OCI-M2 (cell line): Measurements from ENCODE around the gene JMJD1C.
"Not testable (repeated sequence)": the region's sequence is repeated elsewhere in the genome, so short reads cannot be mapped to it uniquely, and the experiment has no call there.

Source experiments
- DNase-seq: peaks from one replicate; lab custom pipeline; 2025; ENCODE audit not compliant: unreplicated experiment; lab: John Stamatoyannopoulos, UW

The JMJD1C gene

DNA sequence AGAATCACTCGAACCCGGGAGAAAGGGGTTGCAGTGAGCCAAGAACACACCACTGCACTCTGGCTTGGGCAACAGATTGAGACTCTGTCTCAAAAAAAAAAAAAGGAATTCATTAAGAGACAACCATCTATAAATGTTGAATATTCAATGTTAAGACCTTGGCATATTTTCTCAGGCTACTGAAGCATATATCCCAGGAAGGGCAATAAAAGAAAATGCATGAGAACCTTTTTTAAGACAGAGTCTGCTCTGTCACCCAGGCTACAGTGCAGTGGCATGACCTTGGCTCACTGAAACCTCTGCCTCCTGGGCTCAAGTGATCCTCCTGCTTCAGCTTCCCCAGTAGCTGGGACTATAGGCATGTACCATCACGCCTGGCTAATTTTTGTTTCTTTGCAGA lies 165.0 kb downstream of the JMJD1C start:
- DNase-seq = no peak

DNA sequence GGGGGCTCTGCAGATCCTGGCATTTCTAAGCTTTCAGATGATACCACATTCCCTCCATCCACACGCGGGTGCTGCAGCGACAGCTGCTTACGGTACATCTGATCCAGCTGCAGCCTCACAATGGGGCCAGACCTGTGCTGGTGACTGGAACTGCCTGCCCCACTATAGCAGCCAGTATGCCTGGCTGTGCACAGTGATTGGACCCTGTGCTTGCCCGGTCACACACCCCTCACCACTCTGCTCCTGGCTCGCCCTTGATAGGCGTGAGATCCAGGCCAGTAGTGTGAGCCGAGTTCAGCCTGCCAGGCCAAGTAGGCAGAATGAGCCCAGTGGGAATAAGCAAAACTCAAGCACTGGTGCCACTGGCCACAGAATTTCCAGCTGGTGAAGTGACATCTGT lies 167.8 kb downstream of the JMJD1C start:
- DNase-seq = no peak

- no peak for DNase-seq
These were observed 171.0 kb downstream of the JMJD1C start for GRCh38 chr10:63294781-63295180.

GRCh38 chr10:63292847-63293246 lies 172.9 kb downstream of the JMJD1C start:
- not testable (repeated sequence) for DNase-seq

GRCh38 chr10:63288170-63288569 lies 177.6 kb downstream of the JMJD1C start:
- DNase-seq = no peak

DNA sequence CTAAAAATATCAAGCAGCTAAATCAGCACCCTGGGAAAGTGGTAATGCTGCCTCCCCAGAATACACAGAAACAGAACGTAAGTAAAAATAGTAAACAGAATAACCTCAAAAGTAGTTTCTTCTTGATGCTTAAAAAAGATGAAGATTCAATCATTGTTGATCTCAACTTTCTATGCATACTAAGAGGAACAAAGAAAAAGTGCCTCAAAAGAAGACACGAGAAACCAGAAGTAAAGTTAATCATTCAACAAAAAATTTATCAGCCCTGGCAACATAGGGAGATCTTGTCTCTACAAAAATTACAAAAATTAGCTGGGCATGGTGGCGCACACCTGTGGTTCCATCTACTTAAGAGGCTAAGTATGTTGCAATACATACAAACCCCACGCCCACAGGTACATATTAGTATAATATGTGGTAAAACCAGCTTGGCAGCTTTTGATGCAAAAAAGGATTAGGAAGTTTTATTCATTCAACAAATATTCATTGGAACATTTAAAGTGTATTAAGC lies 179.0 kb downstream of the JMJD1C start:
- no peak for DNase-seq

DNA sequence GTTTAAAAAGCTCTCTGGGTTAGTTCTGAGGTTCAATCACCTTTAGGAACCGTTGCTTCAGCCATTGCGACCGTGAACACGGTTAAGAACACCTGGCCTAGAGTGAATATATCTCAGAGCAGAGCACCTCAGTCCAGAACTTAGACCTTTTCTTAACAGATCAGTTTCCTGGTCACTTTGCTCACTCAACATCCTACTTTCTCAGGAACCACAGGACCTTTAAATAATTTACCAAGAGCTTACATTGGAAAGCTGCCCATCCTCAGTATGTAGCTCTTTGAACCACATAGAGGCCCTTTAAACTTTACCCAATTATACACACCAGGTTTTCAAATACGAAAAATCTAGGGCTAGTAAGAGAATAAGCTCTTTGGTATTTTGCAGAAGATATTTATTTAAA lies 179.4 kb downstream of the JMJD1C start:
- no peak for DNase-seq

GRCh38 chr10:63283901-63284300 lies 181.9 kb downstream of the JMJD1C start:
- DNase-seq = not testable (repeated sequence)

DNA sequence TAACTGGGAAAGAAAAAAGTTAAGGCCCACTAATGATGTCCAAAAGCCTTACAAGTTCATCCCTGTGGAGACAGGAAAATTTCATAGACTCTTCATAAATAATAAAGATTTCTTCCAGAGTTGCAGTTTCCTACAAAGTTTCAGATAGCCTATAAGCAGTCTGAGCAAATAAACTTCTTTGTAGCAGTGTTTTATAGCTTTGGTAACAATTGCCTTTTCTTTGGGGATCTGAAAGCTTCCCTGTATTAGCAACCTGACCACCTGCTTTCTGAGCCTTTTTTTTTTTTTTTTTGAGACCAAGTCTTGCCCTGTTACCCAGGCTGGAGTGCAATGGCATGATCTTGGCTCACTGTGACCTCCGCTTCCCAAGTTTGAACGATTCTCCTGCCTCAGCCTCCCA lies 182.7 kb downstream of the JMJD1C start:
- no peak for DNase-seq

DNA sequence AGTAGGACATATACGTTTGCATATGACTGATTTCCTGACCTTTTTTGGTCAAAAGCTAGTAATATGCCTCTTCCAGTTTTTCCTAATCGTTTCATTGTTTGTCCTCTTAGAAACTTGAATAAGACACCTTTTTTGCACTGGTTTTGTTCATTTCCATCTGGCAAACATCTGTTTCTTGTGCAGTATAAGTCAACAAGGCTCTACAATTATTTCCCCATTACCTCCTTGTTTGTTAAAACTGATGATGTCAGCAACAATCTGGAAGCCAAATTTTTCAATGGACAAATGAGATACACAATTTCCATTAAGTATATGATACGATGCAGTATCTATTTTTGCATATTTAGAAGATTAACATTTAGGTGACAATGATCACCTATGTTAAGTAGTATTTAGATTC lies 183.8 kb downstream of the JMJD1C start:
- DNase-seq = no peak

- DNase-seq = no peak
These were observed 185.4 kb downstream of the JMJD1C start for GRCh38 chr10:63280386-63280785.

DNA sequence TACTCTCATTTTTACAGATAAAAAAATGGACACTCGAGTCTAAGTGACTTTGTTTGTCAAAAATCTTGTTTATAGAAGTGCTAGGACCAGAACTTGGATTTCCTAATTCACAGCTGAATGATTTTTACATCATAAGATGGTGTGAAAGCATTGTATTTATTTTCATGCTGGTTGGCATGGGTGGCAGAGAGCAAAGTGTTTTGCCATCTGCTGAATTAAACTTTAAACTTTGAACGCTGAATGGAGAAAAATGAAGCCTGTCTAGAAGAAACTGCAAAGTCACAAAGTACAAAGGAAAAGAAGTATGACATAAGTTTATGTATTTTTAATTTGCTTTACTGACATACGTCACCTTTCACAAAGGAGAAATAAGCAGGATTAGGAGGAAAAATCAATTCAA lies 190.7 kb downstream of the JMJD1C start:
- no peak for DNase-seq

GRCh38 chr10:63273577-63273976 lies 192.2 kb downstream of the JMJD1C start:
- DNase-seq = no peak

DNA sequence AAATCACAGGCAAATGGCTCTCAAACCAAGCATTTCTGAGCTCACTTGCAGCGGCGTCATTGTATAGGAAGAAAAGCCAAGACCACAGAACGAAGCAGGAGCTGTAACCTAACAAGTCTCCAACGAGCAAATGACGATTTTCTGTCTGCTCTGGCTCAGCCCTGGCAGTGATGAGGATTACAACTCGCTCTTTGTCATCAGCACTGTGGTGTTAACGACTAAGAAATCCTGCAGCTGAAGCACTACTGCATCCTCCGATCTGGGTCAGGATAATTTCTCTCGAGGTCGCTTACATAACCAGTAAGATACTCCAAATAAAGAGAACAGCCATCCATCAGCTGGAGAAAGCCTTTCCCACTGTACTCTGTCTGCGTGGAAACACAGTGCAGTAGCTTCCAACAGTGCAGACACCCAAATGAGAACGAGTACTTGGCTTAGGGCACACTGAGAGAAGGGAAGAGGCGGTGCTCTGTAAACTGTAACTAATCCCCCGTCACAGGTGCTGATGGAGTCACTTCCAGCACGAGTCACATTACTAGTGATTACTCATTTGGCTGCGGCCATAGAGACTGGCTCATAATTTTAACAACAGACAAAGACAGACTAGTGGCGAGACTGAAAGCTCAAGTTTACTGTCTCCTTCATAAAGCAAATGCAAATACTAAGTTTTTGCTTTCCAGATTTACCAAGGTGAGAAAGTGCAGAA lies 196.8 kb downstream of the JMJD1C start:
- DNase-seq = no peak

DNA sequence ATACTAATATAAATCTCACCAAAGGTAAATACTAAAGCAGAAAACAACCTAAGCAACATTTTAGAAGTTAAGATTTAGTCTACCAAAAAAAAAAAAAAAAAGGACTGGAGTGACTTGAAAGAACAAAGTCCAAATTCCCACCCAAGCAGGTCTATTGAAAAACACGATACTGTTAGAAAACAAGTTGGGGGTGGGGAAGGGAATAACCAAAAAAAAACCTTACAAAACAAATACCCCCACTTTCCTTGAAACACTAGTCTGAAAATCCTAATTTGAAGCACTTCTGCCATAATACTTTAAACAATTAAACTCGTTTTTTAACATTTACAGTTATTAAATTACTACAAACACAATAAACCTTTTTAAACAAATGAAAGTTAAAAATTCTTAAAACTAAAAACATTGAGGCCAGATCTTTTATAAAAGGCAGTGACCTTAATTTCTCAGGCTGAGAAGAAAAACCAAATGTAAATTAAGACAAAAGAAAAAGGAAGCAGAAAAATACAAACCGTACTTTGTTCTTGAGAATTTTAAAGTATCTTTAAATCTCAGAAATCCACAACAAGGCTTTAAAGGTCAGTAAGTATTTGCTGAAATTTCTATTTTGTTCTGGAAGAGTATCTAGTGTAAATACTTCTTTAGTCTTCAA lies 197.5 kb downstream of the JMJD1C start:
- no peak for DNase-seq

GRCh38 chr10:63267414-63268148 lies 198.2 kb downstream of the JMJD1C start:
- no peak for DNase-seq

- DNase-seq = no peak
These were observed 199.1 kb downstream of the JMJD1C start for GRCh38 chr10:63266391-63267316.

DNA sequence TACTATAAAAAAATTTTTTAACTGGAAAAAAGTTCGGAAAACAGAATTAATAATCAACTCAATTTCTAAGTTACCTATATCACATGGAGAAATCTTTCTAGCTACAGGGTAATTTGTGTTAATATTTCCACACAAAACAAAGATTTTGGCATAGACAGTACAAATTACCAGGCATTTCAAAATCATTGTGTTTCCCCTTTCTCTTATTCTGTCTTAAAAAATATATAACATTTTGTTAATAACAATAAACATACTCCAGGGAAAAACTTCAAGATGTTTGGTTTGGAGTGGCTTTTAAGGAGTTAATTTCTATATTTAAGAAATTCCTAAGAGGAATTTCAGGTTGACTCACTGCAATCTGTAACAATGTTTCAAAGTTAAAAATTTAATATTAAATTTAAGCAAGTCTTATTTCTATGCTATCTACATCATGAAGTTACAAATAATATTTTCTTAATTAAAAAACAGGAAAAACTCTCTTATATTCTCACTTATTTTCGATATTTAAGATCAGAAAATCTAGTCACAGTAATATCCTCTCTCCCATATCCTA lies 200.0 kb downstream of the JMJD1C start:
- no peak for DNase-seq

GRCh38 chr10:63265222-63265617 lies 200.6 kb downstream of the JMJD1C start:
- no peak for DNase-seq

DNA sequence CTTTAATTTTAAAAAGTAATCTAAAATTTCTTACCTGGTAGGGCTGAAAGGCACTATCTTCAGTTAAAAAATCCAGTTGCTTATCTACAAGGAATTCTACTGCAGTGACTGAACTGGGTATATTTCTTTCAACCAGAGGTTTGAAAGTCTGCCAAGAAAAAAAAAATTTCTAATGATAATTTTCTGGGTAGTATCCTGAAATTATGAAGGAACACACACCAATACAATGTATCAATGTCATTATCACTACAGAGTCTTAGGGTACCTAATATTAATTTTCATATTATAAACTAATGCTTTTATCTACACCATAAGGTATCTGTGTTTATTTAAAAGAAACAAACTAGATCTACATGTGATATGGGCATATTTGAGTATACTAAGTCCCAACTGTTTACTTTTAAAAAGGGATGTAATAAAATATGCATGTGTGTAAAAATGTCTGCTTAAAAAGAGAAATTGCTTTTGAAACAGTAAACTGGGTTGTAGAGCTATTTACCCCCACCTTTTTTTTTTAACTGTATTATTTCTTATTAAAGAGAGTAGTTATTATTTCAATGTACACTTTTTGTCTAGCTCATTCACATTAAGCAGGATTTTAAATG lies 201.1 kb downstream of the JMJD1C start:
- no peak for DNase-seq
